Measurements from ENCODE around the gene RASIP1. TPM values are rescaled to one million over a fixed set of nuclear protein-coding genes. Genes with fewer than 3 reads are reported as not detected.

The RASIP1 gene
- total and polyA plus RNA-seq, 11 donors: 10.0 to 28.1 (median 15.3) TPM

Other genes starting within 250 kb of the RASIP1 start
- 1 to 10 TPM in 6 of 9 donors, under 1 TPM in 3; 0.50 to 1.9 (median 1.4) TPM for gene LMTK3, start 228.8 kb downstream of the RASIP1 start, total RNA-seq
- under 1 TPM; 0.19 to 0.99 TPM for gene LMTK3, start 228.8 kb downstream of the RASIP1 start, polyA plus RNA-seq
- under 1 TPM in 1 of 9 donors, not detected in 8; 0.45 TPM for gene SULT2B1, start 188.4 kb downstream of the RASIP1 start, total RNA-seq
- gene SULT2B1, start 188.4 kb downstream of the RASIP1 start, polyA plus RNA-seq: under 1 TPM in 1 of 2 donors, not detected in 1; 0.19 TPM
- gene SPACA4, start 133.9 kb downstream of the RASIP1 start, total RNA-seq: not detected
- gene SPACA4, start 133.9 kb downstream of the RASIP1 start, polyA plus RNA-seq: not detected
- not detected for gene FAM83E, start 125.5 kb downstream of the RASIP1 start, total RNA-seq
- under 1 TPM in 1 of 2 donors, not detected in 1; 0.14 TPM for gene FAM83E, start 125.5 kb downstream of the RASIP1 start, polyA plus RNA-seq
- gene RPL18, start 121.4 kb downstream of the RASIP1 start, total RNA-seq: 100 to 1,000 TPM; 470 to 877 (median 692) TPM
- 1,000 to 10,000 TPM; 1,040 to 1,773 TPM for gene RPL18, start 121.4 kb downstream of the RASIP1 start, polyA plus RNA-seq
- 10 to 100 TPM in 2 of 9 donors, 1 to 10 TPM in 7; 5.6 to 13.1 (median 8.6) TPM for gene SPHK2, start 121.1 kb downstream of the RASIP1 start, total RNA-seq
- 10 to 100 TPM; 10.3 to 11.0 TPM for gene SPHK2, start 121.1 kb downstream of the RASIP1 start, polyA plus RNA-seq
- 10 to 100 TPM in 5 of 9 donors, 1 to 10 TPM in 4; 1.4 to 34.2 (median 12.5) TPM for gene DBP, start 103.2 kb downstream of the RASIP1 start, total RNA-seq
- gene DBP, start 103.2 kb downstream of the RASIP1 start, polyA plus RNA-seq: 10 to 100 TPM in 1 of 2 donors, 1 to 10 TPM in 1; 3.9 to 11.6 TPM
- gene CA11, start 94.4 kb downstream of the RASIP1 start, total RNA-seq: 10 to 100 TPM in 1 of 9 donors, 1 to 10 TPM in 8; 2.2 to 14.6 (median 5.8) TPM
- 10 to 100 TPM in 1 of 2 donors, 1 to 10 TPM in 1; 3.4 to 14.8 TPM for gene CA11, start 94.4 kb downstream of the RASIP1 start, polyA plus RNA-seq
- gene NTN5, start 67.6 kb downstream of the RASIP1 start, total RNA-seq: under 1 TPM in 3 of 9 donors, not detected in 6; 0.12 to 0.42 (median 0.20) TPM
- gene NTN5, start 67.6 kb downstream of the RASIP1 start, polyA plus RNA-seq: under 1 TPM in 1 of 2 donors, not detected in 1; 0.11 TPM
- gene FUT2, start 44.6 kb downstream of the RASIP1 start, total RNA-seq: under 1 TPM in 1 of 9 donors, not detected in 8; 0.14 TPM
- gene FUT2, start 44.6 kb downstream of the RASIP1 start, polyA plus RNA-seq: under 1 TPM in 1 of 2 donors, not detected in 1; 0.19 TPM
- 1 to 10 TPM in 7 of 9 donors, under 1 TPM in 2; 0.65 to 5.5 (median 1.7) TPM for gene MAMSTR, start 20.9 kb downstream of the RASIP1 start, total RNA-seq
- gene MAMSTR, start 20.9 kb downstream of the RASIP1 start, polyA plus RNA-seq: 1 to 10 TPM; 2.0 to 3.7 TPM
- under 1 TPM; 0.13 to 0.56 (median 0.42) TPM for gene IZUMO1, start 6.3 kb upstream of the RASIP1 start, total RNA-seq
- gene IZUMO1, start 6.3 kb upstream of the RASIP1 start, polyA plus RNA-seq: under 1 TPM; 0.53 to 0.93 TPM
- 1 to 10 TPM; 1.8 to 6.2 (median 2.7) TPM for gene FUT1, start 12.0 kb upstream of the RASIP1 start, total RNA-seq
- 1 to 10 TPM; 2.3 to 3.0 TPM for gene FUT1, start 12.0 kb upstream of the RASIP1 start, polyA plus RNA-seq
- not detected for gene FGF21, start 14.9 kb upstream of the RASIP1 start, total RNA-seq
- not detected for gene FGF21, start 14.9 kb upstream of the RASIP1 start, polyA plus RNA-seq
- 100 to 1,000 TPM in 1 of 9 donors, 10 to 100 TPM in 8; 39.8 to 103 (median 61.7) TPM for gene BCAT2, start 70.4 kb upstream of the RASIP1 start, total RNA-seq
- gene BCAT2, start 70.4 kb upstream of the RASIP1 start, polyA plus RNA-seq: 10 to 100 TPM; 62.5 to 84.7 TPM
- 1 to 10 TPM in 8 of 9 donors, not detected in 1; 1.2 to 5.4 (median 3.3) TPM for gene HSD17B14, start 95.9 kb upstream of the RASIP1 start, total RNA-seq
- 1 to 10 TPM; 1.6 to 2.7 TPM for gene HSD17B14, start 95.9 kb upstream of the RASIP1 start, polyA plus RNA-seq
- 10 to 100 TPM in 8 of 9 donors, 1 to 10 TPM in 1; 7.5 to 66.9 (median 24.8) TPM for gene PLEKHA4, start 128.0 kb upstream of the RASIP1 start, total RNA-seq
- gene PLEKHA4, start 128.0 kb upstream of the RASIP1 start, polyA plus RNA-seq: 10 to 100 TPM; 28.6 to 32.0 TPM
- 10 to 100 TPM; 51.7 to 88.2 (median 62.6) TPM for gene PPP1R15A, start 131.8 kb upstream of the RASIP1 start, total RNA-seq
- gene PPP1R15A, start 131.8 kb upstream of the RASIP1 start, polyA plus RNA-seq: 100 to 1,000 TPM in 1 of 2 donors, 10 to 100 TPM in 1; 86.6 to 181 TPM
- 1 to 10 TPM in 1 of 9 donors, under 1 TPM in 5, not detected in 3; 0.21 to 1.1 (median 0.32) TPM for gene TULP2, start 158.1 kb upstream of the RASIP1 start, total RNA-seq
- under 1 TPM in 1 of 2 donors, not detected in 1; 0.26 TPM for gene TULP2, start 158.1 kb upstream of the RASIP1 start, polyA plus RNA-seq
- 100 to 1,000 TPM; 200 to 428 (median 286) TPM for gene NUCB1, start 159.7 kb upstream of the RASIP1 start, total RNA-seq
- gene NUCB1, start 159.7 kb upstream of the RASIP1 start, polyA plus RNA-seq: 100 to 1,000 TPM; 179 to 384 TPM
- gene DHDH, start 193.1 kb upstream of the RASIP1 start, total RNA-seq: under 1 TPM in 1 of 9 donors, not detected in 8; 0.49 TPM
- under 1 TPM in 1 of 2 donors, not detected in 1; 0.15 TPM for gene DHDH, start 193.1 kb upstream of the RASIP1 start, polyA plus RNA-seq
- gene BAX, start 214.3 kb upstream of the RASIP1 start, total RNA-seq: 10 to 100 TPM; 17.9 to 68.4 (median 23.1) TPM
- 10 to 100 TPM; 21.1 to 34.4 TPM for gene BAX, start 214.3 kb upstream of the RASIP1 start, polyA plus RNA-seq
- 1,000 to 10,000 TPM in 4 of 9 donors, 100 to 1,000 TPM in 5; 484 to 6,770 (median 857) TPM for gene FTL, start 224.7 kb upstream of the RASIP1 start, total RNA-seq
- gene FTL, start 224.7 kb upstream of the RASIP1 start, polyA plus RNA-seq: 1,000 to 10,000 TPM in 1 of 2 donors, 100 to 1,000 TPM in 1; 836 to 1,542 TPM

Measured in heart left ventricle (tissue), 11 donors.